HG03045 (cell line): Measurements from ENCODE around the gene APOO.

ENCODE experiments used
- ATAC-seq: cut with Tn5 transposase; IDR thresholded peaks from one replicate; pipeline ENCODE4 v1.9.1; 2021; ENCODE audit warnings: mild to moderate bottlenecking, moderate library complexity; ENCODE audit not compliant: unreplicated experiment

Gene APOO

DNA sequence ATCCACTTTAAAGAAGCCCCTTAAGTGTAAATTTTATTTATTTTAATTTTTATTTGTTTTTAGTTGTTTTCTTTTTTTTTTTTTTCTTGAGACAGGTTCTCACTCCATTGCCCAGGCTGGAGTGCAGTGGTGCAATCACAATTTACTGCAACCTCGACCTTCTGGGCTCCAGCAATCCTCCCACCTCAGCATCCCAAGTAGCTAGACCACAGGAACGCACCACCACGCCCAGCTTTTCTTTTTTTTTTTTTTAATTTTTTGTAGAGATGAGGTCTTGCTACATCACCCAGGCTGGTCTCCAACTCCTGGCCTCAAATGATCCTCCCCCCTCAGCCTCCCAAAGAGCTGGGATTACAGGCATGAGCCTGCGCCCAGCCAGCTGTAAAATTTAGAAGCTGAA is 118.8 kb downstream of the APOO start:
- no peak for ATAC-seq

DNA sequence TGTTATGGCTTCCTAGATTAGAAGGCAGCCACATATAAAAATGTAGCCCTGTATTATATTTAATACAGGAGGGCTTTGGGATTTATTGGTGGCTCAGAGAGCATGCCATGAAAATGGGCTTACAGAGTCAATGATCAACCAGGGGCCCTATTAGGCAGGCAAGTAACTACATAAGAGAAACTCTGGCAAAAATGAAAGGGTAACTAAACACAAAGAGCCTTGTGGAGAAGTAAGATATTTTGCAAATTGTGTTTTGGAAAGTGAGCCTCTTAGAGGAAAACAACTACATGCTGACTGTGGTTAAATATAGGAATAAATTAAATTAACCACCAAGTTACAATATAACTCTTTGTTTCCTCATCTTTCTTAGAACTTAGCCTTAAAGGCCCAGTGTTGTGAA is 119.2 kb downstream of the APOO start:
- no peak for ATAC-seq

DNA sequence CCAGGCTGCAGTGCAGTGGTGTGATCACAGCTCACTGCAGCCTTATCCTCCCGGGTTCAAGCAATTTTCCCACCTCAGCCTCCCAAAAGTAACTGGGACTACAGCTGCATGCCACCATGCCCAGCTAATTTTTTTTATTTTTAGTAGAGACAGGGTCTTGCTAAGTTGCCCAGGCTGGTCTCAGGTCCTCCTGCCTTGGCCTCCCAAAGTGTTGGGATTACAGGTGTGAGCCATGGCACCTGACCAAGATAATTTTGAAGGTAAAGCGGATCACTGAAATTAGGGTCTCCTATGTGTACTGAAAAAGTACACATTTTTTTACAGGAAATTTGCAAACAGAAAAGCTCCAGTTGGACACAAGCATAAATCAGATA is 120.0 kb downstream of the APOO start:
- ATAC-seq = no peak

DNA sequence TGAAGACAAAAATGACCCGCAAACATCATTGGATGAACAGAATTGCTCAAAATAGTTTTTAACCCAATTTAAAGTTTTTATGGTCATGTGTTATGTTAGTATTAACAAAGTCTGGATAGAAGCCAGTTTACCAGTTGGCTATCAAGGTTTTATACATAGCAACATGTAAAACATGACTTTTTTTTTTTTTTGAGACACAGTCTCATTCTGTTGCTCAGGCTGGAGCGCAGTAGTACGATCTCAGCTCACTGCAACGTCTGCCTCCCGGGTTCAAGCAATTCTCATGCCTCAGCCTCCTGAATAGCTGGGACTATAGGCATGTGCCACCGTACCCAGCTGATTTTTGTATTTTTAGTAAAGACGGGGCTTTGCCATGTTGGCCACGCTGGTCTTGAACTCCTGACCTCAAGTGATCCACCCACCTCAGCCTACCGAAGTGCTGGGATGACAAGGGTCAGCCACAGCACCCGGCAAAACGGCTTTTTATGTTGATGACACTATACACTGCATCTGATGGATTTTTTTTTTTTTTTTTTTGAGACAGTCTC is 121.4 kb downstream of the APOO start:
- ATAC-seq = no peak

DNA sequence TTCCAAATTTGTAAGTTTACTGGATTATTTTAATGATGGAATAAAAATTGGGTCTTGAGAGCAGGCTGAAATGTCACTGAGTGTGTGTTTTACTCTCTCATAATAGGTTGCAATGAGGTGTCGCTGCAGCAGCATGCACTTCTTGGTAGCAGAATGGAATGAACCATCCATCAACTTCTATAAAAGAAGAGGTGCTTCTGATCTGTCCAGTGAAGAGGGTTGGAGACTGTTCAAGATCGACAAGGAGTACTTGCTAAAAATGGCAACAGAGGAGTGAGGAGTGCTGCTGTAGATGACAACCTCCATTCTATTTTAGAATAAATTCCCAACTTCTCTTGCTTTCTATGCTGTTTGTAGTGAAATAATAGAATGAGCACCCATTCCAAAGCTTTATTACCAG is 122.2 kb downstream of the APOO start:
- ATAC-seq = no peak

DNA sequence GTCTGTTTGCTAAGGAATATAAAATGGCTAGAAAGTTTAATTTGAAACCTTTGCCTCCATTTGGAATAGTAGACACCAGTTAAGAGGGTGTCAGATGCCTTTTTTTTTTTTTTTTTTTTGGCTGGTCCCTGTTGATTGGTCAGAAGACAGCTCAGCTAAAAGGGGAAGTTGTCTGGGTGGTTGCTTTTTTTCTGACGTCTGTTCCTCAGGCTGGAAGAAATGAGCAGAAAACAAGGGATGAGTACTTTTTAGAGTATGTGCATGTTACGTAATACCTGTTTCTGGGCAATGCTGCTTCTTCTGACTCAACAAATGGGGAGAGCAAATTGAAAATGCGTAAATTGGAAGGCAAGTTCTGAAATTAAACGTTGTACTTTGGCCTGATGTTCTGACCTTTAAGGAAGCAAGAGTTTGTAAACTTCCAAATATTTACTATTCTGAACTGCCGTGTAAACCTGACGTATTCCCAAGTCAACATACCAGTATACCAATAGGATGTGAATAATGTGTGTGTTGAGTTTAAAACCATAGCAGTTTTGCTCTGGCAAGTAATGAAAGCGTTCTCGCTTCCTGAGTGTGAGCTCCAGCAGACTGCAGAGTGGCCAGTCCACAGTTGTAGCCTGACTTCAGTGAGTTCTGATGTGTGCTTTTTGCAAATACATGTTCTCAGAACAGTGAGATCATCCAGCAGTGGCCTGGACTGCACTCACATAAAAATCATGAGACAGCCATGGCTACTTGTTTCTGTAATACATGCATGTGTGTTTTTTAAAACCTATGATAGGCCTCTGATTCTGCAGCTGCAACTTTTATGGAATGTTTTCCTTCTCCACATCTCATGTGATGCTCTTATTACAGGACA is 123.0 kb downstream of the APOO start:
- no peak for ATAC-seq

DNA sequence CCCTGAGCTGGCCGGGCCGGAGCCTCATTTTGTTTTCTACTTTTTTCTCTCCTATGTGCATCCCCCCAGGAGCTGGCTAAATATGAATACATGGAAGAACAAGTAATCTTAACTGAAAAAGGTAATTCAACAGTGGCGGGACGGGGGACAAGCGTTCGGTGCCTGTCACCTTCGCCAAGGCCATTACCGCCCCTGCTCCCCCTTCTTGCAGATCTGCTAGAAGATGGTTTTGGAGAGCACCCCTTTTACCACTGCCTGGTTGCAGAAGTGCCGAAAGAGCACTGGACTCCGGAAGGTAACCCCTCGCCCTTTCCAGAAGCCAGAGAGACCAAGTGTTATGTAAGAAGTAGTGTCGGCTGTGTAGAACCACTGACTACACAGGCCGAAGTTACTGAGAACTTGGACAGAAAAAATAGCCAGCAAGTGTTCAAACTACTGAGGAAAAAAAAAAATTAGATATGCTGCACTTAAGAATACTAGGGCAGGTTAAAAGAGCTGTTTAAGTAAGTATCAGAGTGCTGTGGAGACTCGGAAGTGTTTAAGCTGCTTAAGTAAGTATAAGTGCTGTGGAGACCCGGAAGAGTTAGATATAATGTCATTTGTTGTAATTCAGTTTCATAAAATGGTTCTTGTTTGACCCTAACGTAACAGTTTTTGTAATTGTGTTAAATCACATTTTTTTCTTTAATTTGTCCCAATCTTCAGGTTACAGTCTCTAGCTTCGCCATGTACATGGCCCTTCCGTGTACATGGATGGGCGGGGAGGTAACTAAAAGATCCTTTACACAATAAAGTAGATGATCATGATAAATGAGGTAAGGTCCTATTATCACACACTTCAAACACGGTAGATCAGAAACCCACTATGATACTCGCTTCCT is 123.9 kb downstream of the APOO start:
- no peak for ATAC-seq
